GM23338 (cell line): ENCODE data around the gene PUS1. TPM values are rescaled to one million over a fixed set of nuclear protein-coding genes. Genes with fewer than 3 reads are reported as not detected.

Source experiments
- CREB1 ChIP-seq: fragments of 250-450 bp; sonication (Bioruptor Pico); IDR thresholded peaks from 2 replicates; pipeline ENCODE4 v1.5.0; 2020; ENCODE audit warnings: low read depth, mild to moderate bottlenecking, moderate library complexity
- ETS1 ChIP-seq: IDR thresholded peaks from 2 replicates; pipeline ENCODE4 v1.6.1; 2016; ENCODE audit warnings: antibody characterized with exemption
- NANOG ChIP-seq: IDR thresholded peaks from 2 replicates; pipeline ENCODE4 v1.6.1; 2016; ENCODE audit warnings: antibody characterized with exemption, borderline replicate concordance
- POLR2AphosphoS5 ChIP-seq: IDR thresholded peaks from 2 replicates; pipeline ENCODE4 v1.6.1; 2016; ENCODE audit warnings: antibody characterized with exemption, low read depth
- STAT1 ChIP-seq: IDR thresholded peaks from one replicate; pipeline ENCODE4 v1.6.1; 2016; ENCODE audit warnings: antibody characterized with exemption; ENCODE audit not compliant: unreplicated experiment
- ZNF462 ChIP-seq: fragments of 250-450 bp; sonication (Bioruptor Pico); IDR thresholded peaks from 2 replicates; pipeline ENCODE4 v1.5.0; 2020; ENCODE audit warnings: mild to moderate bottlenecking, moderate library complexity
- polyA plus RNA-seq: library from polyadenylated mRNA; unstranded; fragments of >200 nt; fragmentation: Nextera tagmentation; extraction: Ambion mirVana; gene quantifications from 2 replicates; pipeline ENCODE4 v1.2.1, GENCODE V29; 2016
- total RNA-seq: library from RNA; depleted of rRNA; stranded (reverse); fragments of >200 nt; shearing (Covaris generic); gene quantifications from 2 replicates; pipeline ENCODE4 v1.2.3, GENCODE V29; 2014

The PUS1 gene
- total and polyA plus RNA-seq, 2 experiments from 2014 or later: 52.4 to 73.0 TPM

- TF ChIP-seq ZNF462 (CRISPR knock-in tag): no peak
- TF ChIP-seq ETS1: no peak
- TF ChIP-seq CREB1: no peak
- TF ChIP-seq POLR2AphosphoS5: no peak
- no peak for TF ChIP-seq STAT1
- no peak for TF ChIP-seq NANOG
Measured at GRCh38 chr12:131902332-131903241, 26.5 kb upstream of the PUS1 start (continued).
